Measurements from ENCODE around the gene ENTHD1. TPM values are rescaled to one million over a fixed set of nuclear protein-coding genes. Genes with fewer than 3 reads are reported as not detected.

The ENTHD1 gene
- total RNA-seq, 4 donors from 2014 or later, result not detected

GRCh38 chr22:39706376-39707140 lies 187.0 kb downstream of the ENTHD1 start:
- Histone ChIP-seq H3K36me3 (no peaks in the 10 kb centered on the region), H3K9me3 (no peaks in the 10 kb centered on the region), H3K27me3 (peaks cover 39% of the 10 kb centered on the region), H3K27ac (no peak overlapping the region), H3K4me3 (no peak overlapping the region), H3K4me1 (peaks cover 11% of the 10 kb centered on the region)
- WGBS, result 75% methylated on average over 26 of the region's 27 CpGs
- TF ChIP-seq CTCF (IDR thresholded peaks at IDR 0.05) (no peak), POLR2AphosphoS5 (IDR thresholded peaks at IDR 0.05) (no peak), EP300 (IDR thresholded peaks at IDR 0.05) (no peak), POLR2A (IDR thresholded peaks at IDR 0.05) (no peak)
- no peak for DNase-seq (ENCODE audit: low spot score in 2 of 2)

GRCh38 chr22:39705386-39705785 lies 188.2 kb downstream of the ENTHD1 start:
- no peak overlapping the region for H3K4me3 ChIP-seq
- no peak for DNase-seq (ENCODE audit: low spot score in 2 of 2)
- no peak for TF ChIP-seq POLR2A (IDR thresholded peaks at IDR 0.05)
- no peak for TF ChIP-seq POLR2AphosphoS5 (IDR thresholded peaks at IDR 0.05)
- TF ChIP-seq CTCF (IDR thresholded peaks at IDR 0.05), result no peak
- no peak for TF ChIP-seq EP300 (IDR thresholded peaks at IDR 0.05)
- H3K27ac ChIP-seq, result no peak overlapping the region
- H3K36me3 ChIP-seq, result no peaks in the 10 kb centered on the region
- H3K9me3 ChIP-seq, result no peaks in the 10 kb centered on the region
- peaks cover 36% of the 10 kb centered on the region for H3K27me3 ChIP-seq
- WGBS, result 100% methylated on average over 1 of the region's 12 CpGs
- peaks cover 11% of the 10 kb centered on the region for H3K4me1 ChIP-seq

- TF ChIP-seq POLR2AphosphoS5 (IDR thresholded peaks at IDR 0.05) (no peak), POLR2A (IDR thresholded peaks at IDR 0.05) (no peak), CTCF (IDR thresholded peaks at IDR 0.05) (no peak), EP300 (IDR thresholded peaks at IDR 0.05) (no peak)
- DNase-seq (ENCODE audit: low spot score in 2 of 2), result no peak
- WGBS, result 62% methylated on average over 13 of the region's 17 CpGs
- no peaks in the 10 kb centered on the region for H3K36me3 ChIP-seq
- peaks cover 11% of the 10 kb centered on the region for H3K4me1 ChIP-seq
- H3K9me3 ChIP-seq, result no peaks in the 10 kb centered on the region
- H3K27me3 ChIP-seq, result peaks cover 42% of the 10 kb centered on the region
- no peak overlapping the region for H3K27ac ChIP-seq
- no peak overlapping the region for H3K4me3 ChIP-seq
These were observed 189.5 kb downstream of the ENTHD1 start for GRCh38 chr22:39703928-39704639.

- Histone ChIP-seq H3K27ac (no peak overlapping the region), H3K4me3 (no peak overlapping the region), H3K36me3 (no peaks in the 10 kb centered on the region), H3K27me3 (peaks cover 43% of the 10 kb centered on the region), H3K4me1 (peaks cover 11% of the 10 kb centered on the region), H3K9me3 (no peaks in the 10 kb centered on the region)
- WGBS, result 65% methylated on average over 8 of the region's 8 CpGs
- TF ChIP-seq POLR2AphosphoS5 (IDR thresholded peaks at IDR 0.05), result no peak
- no peak for TF ChIP-seq EP300 (IDR thresholded peaks at IDR 0.05)
- no peak for DNase-seq (ENCODE audit: low spot score in 2 of 2)
These were observed 190.5 kb downstream of the ENTHD1 start for GRCh38 chr22:39703091-39703490.

GRCh38 chr22:39700565-39700964 lies 193.0 kb downstream of the ENTHD1 start:
- no peaks in the 10 kb centered on the region for H3K9me3 ChIP-seq
- WGBS, result 70% methylated on average over 2 of the region's 7 CpGs
- no peak for TF ChIP-seq POLR2A (IDR thresholded peaks at IDR 0.05)
- TF ChIP-seq CTCF (IDR thresholded peaks at IDR 0.05), result no peak
- no peak for TF ChIP-seq POLR2AphosphoS5 (IDR thresholded peaks at IDR 0.05)
- TF ChIP-seq EP300 (IDR thresholded peaks at IDR 0.05), result no peak
- peaks cover 51% of the 10 kb centered on the region for H3K27me3 ChIP-seq
- H3K27ac ChIP-seq, result no peak overlapping the region
- no peak for DNase-seq (ENCODE audit: low spot score in 2 of 2)
- no peaks in the 10 kb centered on the region for H3K36me3 ChIP-seq
- H3K4me1 ChIP-seq, result peaks cover 11% of the 10 kb centered on the region
- H3K4me3 ChIP-seq, result no peak overlapping the region

All from suprapubic skin (tissue), 4 donors.